T follicular helper cell (primary cell): Measurements from ENCODE around the gene MTMR3.
"Not testable (repeated sequence)": the region's sequence is repeated elsewhere in the genome, so short reads cannot be mapped to it uniquely, and the experiment has no call there.

ENCODE experiments used
- DNase-seq: peaks from one replicate; pipeline ENCODE4 v3.0.0-alpha.2; 2020; ENCODE audit warnings: low read depth

Gene MTMR3

GRCh38 chr22:30054067-30054763 lies 171.2 kb downstream of the MTMR3 start:
- no peak for DNase-seq

- no peak for DNase-seq
Measured at GRCh38 chr22:30054764-30055069, 171.7 kb downstream of the MTMR3 start.

GRCh38 chr22:30056015-30056414 lies 173.0 kb downstream of the MTMR3 start:
- DNase-seq, result no peak

GRCh38 chr22:30057375-30057774 lies 174.4 kb downstream of the MTMR3 start:
- no peak for DNase-seq

GRCh38 chr22:30059346-30060020 lies 176.5 kb downstream of the MTMR3 start:
- not testable (repeated sequence) for DNase-seq

GRCh38 chr22:30061094-30061493 lies 178.1 kb downstream of the MTMR3 start:
- DNase-seq, result not testable (repeated sequence)

- no peak for DNase-seq
Measured at GRCh38 chr22:30062259-30062658, 179.3 kb downstream of the MTMR3 start.

- DNase-seq, result no peak
Measured at GRCh38 chr22:30062950-30063349, 180.0 kb downstream of the MTMR3 start.

- DNase-seq, result no peak
Measured at GRCh38 chr22:30064172-30064571, 181.2 kb downstream of the MTMR3 start.

- DNase-seq, result no peak
Measured at GRCh38 chr22:30073743-30074142, 190.8 kb downstream of the MTMR3 start.

- no peak for DNase-seq
Measured at GRCh38 chr22:30074147-30074546, 191.2 kb downstream of the MTMR3 start.

GRCh38 chr22:30074994-30075393 lies 192.0 kb downstream of the MTMR3 start:
- DNase-seq, result no peak

- DNase-seq, result no peak
Measured at GRCh38 chr22:30077279-30077880, 194.4 kb downstream of the MTMR3 start.

GRCh38 chr22:30078320-30079311 lies 195.6 kb downstream of the MTMR3 start:
- DNase-seq, result no peak

- DNase-seq, result no peak
Measured at GRCh38 chr22:30079952-30080533, 197.1 kb downstream of the MTMR3 start, which contains the start of gene HORMAD2. Gene HORMAD2, plus strand, starts transcription at chr22:30080464. Its CDS starts 13,489 bp downstream, at chr22:30093953.
